HG02610 (cell line): ENCODE results near the gene CDCA8.

Experiments used
- ATAC-seq: cut with Tn5 transposase; IDR thresholded peaks from one replicate; pipeline ENCODE4 v1.9.1; 2021; ENCODE audit warnings: mild to moderate bottlenecking, moderate library complexity; ENCODE audit not compliant: unreplicated experiment

The CDCA8 gene

GRCh38 chr1:37714689-37715088 lies 22.4 kb downstream of the CDCA8 start:
- ATAC-seq, result no peak

DNA sequence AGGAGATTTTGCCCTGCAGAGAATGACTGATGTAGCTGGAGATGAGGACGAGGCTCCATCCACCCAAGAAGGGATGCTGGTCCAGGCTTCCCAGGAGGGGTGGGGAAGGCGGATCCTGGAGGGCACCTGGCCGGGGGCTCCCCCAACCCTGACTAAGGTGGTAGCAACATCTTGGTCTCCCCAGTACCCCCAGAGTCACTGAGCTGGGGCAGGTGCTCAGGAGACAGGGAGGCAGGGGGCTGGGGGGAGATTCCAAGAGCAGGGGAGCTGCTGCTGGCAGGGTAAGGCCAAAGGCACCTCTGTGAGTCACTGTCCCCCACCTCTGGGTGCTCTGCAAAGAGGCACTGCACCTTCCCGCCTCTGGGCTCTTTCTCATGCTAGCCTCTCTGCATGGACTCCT lies 24.0 kb downstream of the CDCA8 start:
- no peak for ATAC-seq

GRCh38 chr1:37717631-37718030 lies 25.3 kb downstream of the CDCA8 start:
- no peak for ATAC-seq

- ATAC-seq, result no peak
Measured at GRCh38 chr1:37718181-37718900, 26.0 kb downstream of the CDCA8 start.

- no peak for ATAC-seq
Measured at GRCh38 chr1:37718901-37719571, 26.7 kb downstream of the CDCA8 start.

- no peak for ATAC-seq
Measured at GRCh38 chr1:37719572-37720195, 27.4 kb downstream of the CDCA8 start.

DNA sequence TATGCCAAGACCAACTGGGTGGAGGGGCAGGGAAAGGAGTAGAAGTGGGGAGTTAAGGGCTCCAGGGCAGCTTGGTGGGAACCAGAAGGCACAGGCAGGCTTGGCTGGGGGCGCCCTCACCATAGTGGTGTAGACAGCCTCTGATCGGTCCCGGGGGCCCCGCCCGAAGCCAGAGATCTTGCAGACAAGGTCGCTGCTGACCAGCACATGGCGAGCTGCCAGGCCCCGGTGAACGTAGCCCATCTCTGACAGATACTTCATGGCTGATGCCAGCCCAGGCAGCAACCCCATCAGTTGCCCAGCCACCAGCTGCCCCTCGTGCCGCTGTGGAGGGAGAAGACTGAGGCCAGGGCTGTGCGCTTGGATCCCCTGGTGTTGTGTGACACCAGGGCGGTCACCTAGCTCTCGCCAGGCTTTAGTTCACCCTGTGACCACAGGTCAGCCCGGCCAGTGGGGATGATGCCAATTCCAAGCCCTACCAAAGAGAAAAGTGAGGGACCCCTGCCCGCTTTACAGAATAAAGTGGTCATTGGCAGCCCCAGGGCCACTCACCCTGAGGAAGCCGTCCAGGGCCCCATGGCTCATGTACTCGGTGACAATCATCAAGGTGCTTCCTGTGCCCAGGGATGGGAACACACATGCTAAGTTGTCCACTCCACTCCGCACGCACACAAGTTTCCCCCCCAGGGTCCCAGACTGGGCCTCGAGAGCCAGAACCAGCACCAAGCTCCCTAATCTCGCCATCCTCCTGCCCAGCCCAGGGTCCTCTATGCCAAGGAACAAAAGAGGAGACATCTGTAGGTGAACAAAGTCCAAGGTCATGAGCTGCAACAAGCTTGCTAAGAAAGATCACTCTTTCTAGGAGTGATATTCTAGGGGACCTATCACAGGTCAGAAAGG lies 28.2 kb downstream of the CDCA8 start:
- no peak for ATAC-seq

GRCh38 chr1:37721565-37721964 lies 29.2 kb downstream of the CDCA8 start:
- ATAC-seq, result no peak

DNA sequence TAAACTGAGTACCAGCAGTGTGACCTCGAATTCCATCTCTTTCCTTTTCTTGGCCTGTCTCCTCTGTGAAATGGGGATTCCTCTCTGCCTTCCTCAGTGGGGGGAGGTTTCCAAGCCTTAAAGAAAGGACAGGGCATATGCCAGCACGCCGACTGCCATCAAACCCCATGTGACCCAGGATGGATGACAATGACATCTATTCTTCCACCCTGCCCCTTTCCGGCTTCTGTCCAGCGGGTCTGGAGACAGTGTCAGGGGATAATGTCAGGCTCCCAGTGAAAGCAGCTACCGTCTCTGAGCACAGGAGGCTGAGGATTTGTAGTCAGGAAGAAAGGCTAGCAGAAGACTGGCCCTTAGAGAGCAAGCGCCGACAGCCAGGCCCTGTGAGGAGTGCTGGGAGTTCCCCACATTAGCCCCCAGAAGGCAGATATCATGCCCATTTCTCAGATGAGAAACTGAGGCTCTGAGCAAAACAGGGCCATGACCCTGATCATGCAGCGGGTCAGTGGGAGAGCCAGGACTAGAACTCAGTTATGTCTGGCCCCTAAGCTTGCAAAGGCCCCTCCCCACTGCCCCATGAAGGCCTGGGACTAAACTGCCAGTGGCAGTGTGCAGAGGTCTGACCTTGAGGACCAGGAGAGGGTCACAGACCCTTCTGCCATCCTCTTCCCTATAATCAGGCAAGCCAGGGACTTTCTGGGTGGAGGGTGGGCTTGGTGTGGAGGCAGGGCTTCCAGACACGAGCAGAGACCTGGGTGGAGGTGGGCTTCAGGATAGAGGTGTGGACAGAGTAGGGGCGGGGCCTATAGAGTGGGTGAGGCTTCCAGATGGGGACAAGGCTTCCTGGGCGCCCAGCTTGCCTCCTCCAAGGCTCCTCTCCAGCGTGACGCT lies 30.1 kb downstream of the CDCA8 start:
- no peak for ATAC-seq

- ATAC-seq, result no peak
Measured at GRCh38 chr1:37723072-37723389, 30.7 kb downstream of the CDCA8 start.

DNA sequence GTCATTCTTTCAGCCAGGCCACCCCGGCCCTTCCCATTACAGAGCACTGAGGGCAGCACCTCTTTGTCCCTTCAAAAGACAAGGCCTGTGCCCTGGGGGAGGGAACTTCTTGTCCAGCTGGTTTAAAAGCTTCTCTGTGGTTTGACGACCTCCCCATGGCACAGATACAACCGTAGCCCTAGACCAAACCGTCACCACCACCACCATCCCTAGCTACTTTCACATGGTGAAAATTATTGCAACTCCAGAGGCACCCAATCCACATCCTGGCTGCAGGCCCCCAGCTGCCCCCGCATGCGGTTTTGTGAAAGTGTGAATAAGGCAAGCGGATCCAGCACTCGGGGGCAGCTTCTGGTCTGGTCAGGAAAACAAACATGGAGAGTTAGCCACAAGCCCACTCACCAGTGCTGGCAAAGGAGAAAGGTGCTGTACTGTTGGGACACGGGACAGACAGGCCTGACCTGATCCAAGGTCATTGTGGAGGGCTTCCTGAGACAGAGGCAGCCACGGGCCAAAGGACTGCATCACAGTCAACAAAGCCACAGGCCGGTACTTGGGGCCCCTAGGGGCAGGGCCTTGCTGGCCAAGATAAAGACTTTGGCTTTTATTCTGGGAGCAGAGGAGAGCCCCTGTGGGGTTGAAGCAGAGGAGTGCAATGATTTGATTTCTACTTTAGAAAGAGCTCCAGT lies 31.2 kb downstream of the CDCA8 start:
- ATAC-seq, result no peak

- no peak for ATAC-seq
Measured at GRCh38 chr1:37724575-37724974, 32.3 kb downstream of the CDCA8 start.

DNA sequence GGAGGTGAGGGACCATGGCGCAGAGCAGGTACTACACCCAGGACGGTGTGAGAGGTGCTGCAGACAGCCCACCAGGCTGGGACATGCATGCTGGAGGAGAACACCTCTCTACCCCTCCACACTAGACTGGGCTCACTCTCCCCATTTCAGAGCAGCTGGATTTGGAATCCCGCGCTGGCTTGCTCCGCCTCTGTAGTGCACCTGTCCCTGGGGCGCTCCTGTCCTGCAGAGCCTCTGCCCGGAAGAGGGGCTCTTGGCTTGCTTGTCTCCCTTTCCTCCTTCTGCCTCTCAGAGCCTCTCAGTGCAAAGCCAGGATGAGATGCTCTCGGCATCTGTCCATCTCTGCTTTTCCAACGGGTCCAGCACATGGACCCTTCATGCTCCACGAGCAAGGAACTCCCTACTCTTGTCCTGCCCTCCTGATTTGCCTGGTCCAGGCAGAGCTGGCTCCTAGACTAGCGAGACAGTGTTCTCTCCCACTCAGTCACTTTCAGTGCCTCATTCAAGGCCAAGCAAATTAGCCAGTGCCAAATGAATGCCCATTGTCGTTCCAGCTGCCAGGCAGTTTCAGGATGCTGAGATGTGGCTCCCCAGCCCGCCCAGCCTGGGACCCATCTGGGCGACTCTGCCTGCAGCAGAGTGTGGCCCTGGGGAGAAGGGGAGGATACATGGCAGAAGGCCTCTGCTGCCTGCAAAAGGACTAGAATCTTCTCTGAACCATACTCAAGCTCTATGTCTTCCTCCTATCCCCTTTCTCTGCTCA lies 33.7 kb downstream of the CDCA8 start:
- no peak for ATAC-seq

GRCh38 chr1:37726751-37727585 lies 34.7 kb downstream of the CDCA8 start:
- no peak for ATAC-seq

GRCh38 chr1:37728416-37728815 lies 36.1 kb downstream of the CDCA8 start:
- no peak for ATAC-seq

GRCh38 chr1:37730376-37730775 lies 38.1 kb downstream of the CDCA8 start:
- no peak for ATAC-seq

GRCh38 chr1:37731312-37732019 lies 39.1 kb downstream of the CDCA8 start:
- ATAC-seq, result no peak
